H1 (cell line): ENCODE data around the gene FEV. TPM values are rescaled to one million over a fixed set of nuclear protein-coding genes. Genes with fewer than 3 reads are reported as not detected.

ENCODE experiments used
- CBX5 ChIP-seq: fragments of 300-800, 300-1000 bp; sonication (generic); IDR thresholded peaks from 2 replicates; pipeline ENCODE4 v1.7.1; 2016; ENCODE audit warnings: antibody characterized with exemption, low read length, low read depth
- EP300 ChIP-seq, 2 experiments: IDR thresholded peaks; 1 replicate in 1 of 2; 2 replicates in 1 of 2; pipeline ENCODE4 v1.6.1; 2011 to 2012; ENCODE audit warnings: low read depth in 2 of 2, low read length in 2 of 2, mild to moderate bottlenecking in 2 of 2, borderline replicate concordance in 1 of 2, inconsistent platforms in 1 of 2, moderate library complexity in 1 of 2
- SIRT6 ChIP-seq: IDR thresholded peaks from one replicate; pipeline ENCODE4 v1.7.1; 2012; ENCODE audit warnings: low read length, inconsistent platforms
- TBP ChIP-seq: IDR thresholded peaks from 2 replicates; pipeline ENCODE4 v1.6.1; 2011; ENCODE audit warnings: low read depth, low read length, improper control_type of control experiment
- polyA plus RNA-seq, 7 experiments: library from polyadenylated mRNA; depleted of rRNA in 3 of 7; stranded (reverse) in 5 of 7; unstranded in 2 of 7; fragments of >200 nt in 5 of 7; fragments of 200-250 nt in 2 of 7; gene quantifications; 1 replicate in 5 of 7; 2 replicates in 1 of 7; 4 replicates in 1 of 7; pipeline versions ENCODE4 v1.2.1 to v1.2.3, GENCODE V29; 2011 to 2013; ENCODE audit warnings: missing spikeins in 2 of 7, mixed read lengths in 2 of 7
- total RNA-seq: library from RNA; stranded (reverse); fragmentation: NEBNext Ultra II Directional; extraction: Animal tissue kit (Norgen Biotek cat#: 25700); gene quantifications from 2 replicates; pipeline ENCODE4 v1.2.1, GENCODE V29; 2021
- TF ChIP-seq, protein P1 (sequence below): IDR thresholded peaks from 2 replicates; pipeline ENCODE4 v1.6.1; 2012; ENCODE audit warnings: inconsistent platforms

FEV gene
- total and polyA plus RNA-seq, 2 of the 8 experiments (the other 6 are each of a cell fraction or from before 2014, with no cell fraction given): not detected

DNA sequence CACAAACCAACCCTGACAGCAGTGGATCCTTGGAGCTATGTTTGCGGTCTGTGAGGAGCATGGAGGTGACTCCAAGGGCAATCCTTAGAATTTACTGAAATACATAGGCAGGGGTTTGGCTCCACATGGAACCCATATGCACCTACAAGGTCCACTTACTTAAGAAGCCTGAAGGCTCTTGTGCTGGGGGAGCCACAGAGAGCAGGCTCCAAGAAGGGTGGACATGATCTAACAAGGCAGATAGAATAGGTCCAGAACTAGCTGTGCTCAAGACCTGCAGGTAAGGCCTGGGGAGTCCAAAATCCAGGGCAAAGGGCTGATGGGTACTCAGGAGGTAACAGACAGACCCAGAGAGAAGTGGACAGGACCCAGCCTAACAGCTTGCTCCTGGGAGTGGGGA lies 26.7 kb downstream of the FEV start (continued):
- TF ChIP-seq, protein P1, sequence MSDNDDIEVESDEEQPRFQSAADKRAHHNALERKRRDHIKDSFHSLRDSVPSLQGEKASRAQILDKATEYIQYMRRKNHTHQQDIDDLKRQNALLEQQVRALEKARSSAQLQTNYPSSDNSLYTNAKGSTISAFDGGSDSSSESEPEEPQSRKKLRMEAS: no peak
- TF ChIP-seq CBX5 (no peak), EP300 (IDR thresholded peaks at IDR 0.05; ENCODE audit: borderline replicate concordance in 1 of 2, low read depth in 2 of 2, low read length in 2 of 2) (no peak), SIRT6 (no peak), TBP (no peak)
